HG03060 (cell line): ENCODE results near the gene PLA2G6.
"Not testable (repeated sequence)": the region's sequence is repeated elsewhere in the genome, so short reads cannot be mapped to it uniquely, and the experiment has no call there.

Experiments used
- ATAC-seq: cut with Tn5 transposase; IDR thresholded peaks from one replicate; pipeline ENCODE4 v1.9.1; 2021; ENCODE audit warnings: low read depth, moderate number of reproducible peaks; ENCODE audit not compliant: unreplicated experiment

The PLA2G6 gene

GRCh38 chr22:38088629-38089473 is 92.8 kb downstream of the PLA2G6 start:
- no peak for ATAC-seq

DNA sequence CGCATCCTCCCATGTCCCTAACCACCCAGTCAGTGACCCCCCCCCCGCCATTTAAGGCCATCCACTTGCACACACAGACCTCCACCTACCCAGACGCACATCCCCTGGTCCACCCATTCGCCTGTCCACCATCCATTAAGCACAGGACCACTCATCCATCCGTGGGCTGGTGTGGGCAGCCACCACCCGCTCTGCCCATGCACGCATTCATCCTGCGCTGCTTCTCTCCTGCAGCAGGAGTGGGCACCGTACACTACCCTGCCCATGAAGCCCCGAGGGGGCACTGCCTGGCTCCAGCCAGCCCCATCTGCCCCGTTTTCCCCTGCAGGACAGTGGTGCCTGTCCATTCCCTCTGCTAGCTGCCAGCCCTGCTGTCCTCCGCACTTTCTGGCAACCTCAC is 93.8 kb downstream of the PLA2G6 start:
- no peak for ATAC-seq

DNA sequence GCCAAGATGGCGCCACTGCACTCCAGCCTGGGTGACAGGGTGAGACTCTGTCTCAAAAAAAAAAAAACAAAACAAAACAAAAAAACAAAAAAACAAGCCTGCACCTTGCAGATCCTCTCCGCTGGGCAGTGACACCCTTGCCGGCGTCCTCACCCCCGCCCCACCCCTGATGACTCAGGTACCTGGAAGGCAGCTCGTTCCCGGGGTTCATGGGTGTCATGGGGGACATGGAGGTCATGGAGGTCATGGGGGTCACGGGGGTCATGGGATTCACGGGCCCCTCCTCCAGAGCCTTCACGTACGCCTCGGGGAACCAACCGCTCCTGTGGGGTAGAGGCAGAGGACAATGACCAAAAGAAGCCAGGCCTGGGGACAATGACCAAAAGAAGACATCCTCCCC is 94.7 kb downstream of the PLA2G6 start:
- ATAC-seq: no peak

GRCh38 chr22:38086001-38086845 is 95.4 kb downstream of the PLA2G6 start:
- no peak for ATAC-seq

- no peak for ATAC-seq
Observed at GRCh38 chr22:38085501-38085900, 96.1 kb downstream of the PLA2G6 start.

- no peak for ATAC-seq
Observed at GRCh38 chr22:38085056-38085455, 96.6 kb downstream of the PLA2G6 start.

DNA sequence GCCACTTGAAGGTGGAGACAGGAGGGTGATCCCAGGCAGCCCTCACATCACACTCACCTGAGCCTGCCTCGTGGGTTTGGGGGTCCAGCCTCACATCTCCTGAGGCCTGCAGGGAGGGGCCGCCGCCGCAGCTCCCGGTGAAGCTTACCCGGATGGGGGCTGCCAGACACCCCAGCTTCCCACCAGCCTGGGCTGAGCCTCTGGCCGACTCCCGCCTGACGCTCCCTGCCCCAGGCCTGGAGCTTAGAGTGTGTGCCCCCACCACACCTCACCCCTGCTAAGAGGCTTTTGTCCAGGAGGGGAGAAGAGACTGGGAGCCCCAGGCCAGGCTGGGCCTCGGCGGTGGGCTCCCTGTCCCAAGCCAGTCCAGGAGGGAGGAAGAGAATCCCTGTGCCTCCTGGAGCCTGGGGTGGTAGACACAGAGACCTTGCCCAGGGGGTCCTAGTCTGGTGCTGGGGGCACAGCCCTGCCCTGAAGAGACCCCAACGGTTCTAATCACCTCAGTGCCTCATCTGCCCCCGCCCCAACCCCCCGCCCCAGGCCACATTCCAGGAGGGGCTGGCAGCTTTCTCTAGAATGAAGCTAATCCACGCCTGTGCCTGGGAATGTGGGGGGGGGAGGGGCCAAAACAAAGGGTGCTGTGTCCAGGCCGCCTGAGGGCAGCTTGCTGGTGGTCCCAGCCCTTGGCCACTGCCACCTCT is 97.5 kb downstream of the PLA2G6 start, which contains the start of gene SLC16A8:
SLC16A8 (minus strand) TSS at position 254 of the 701 bp plus-strand sequence. CDS start 1,311 bp downstream, outside the sequence.
- ATAC-seq: no peak

- no peak for ATAC-seq
Observed at GRCh38 chr22:38082986-38083710, 98.5 kb downstream of the PLA2G6 start.

DNA sequence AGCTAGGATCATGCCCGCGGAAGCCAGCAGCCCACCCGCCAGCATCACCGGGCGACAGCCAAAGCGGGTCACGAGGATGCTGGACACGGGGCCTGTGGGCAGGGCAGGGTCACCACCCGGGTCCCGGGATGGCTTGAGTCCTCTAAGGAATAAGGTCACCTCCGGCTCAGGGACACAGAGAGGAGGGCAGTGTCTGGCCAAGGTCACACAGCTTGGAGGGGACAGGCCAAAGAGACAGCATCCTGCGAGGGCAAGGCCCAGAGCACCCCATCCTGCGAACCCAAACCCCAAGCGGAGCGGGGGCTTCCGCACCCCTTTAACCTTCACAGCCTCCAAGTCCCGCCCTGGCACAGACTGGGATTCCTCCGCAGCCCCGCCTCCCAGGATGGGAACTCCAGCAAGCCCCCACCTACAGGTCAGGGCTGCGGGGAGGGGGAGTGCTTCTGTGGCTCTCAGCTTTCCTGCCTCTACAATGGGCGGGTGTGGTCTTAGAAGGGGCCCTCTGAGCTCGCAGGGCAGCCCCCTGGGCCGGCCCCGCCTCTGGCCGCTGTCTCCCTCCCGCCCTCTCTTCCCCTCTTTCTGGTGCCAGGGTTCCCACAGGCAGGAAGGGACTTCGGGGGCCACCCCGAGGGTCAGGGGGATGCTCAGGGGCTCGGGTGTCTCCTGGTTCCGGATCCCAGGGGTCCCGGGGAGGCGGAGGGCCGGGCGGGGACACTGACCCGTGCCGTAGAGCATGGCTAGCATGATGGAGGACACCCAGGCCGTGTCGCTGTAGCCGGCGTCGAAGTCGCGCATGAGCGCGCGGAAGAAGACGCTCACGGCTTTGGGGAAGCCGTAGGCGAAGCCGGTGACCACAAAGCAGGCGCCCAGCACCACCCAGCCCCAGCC is 99.4 kb downstream of the PLA2G6 start:
- ATAC-seq: no peak

- no peak for ATAC-seq
Observed at GRCh38 chr22:38081636-38081940, 100.0 kb downstream of the PLA2G6 start.

DNA sequence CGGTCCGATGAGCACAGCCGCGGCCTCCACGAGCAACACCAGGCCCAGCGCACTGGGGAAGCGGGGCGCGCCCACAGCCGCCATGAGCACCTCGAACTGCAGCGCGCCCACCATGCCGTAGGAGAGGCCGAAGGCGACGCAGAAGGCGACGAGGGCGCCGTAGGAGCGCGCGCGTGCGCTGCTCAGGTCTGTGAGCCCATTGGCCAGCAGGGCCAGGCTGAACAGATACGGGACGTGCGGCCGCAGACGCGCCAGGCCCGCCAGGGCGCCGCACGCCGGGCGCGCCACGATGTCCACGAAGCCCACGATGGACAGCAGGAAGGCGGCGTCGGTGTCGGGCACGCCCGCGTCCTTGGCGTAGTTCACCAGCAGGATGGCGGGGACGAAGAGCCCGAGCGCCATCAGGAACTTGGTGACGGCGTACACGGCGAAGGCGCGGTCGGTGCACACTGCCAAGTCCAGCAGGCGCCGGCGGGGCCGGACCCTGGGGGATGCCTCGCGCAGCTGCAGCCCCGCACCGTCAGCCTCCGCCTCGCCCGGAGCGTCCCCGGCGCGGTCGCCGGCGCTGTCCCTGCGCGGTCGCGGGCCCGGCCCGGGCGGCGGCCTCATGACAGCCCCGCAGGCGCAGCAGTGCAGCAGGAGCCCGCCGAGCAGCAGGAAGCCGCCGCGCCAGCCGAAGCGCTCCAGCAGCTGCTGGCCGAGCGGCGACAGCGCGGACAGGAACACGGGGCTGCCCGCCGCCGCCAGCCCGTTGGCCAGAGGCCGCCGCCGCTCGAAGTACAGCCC is 100.6 kb downstream of the PLA2G6 start:
- no peak for ATAC-seq

DNA sequence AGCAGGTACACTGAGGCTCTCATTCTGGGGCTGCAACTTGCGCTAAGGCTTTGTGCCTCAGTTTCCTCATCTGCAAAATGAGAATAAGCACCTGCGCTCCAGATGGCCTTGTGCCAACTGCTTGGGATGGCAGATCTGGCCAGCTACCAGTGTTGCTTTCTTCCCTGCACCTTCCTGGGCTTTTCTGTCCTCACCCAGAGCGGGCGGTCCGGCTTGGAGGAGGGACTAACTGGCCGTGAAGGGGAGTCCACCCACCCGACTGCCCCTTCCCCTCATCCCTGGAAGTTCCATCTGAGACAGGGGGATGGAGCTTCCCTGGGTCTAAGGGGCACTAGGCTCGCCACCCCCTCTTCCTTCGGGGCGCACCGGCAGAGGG is 101.2 kb downstream of the PLA2G6 start:
- no peak for ATAC-seq

DNA sequence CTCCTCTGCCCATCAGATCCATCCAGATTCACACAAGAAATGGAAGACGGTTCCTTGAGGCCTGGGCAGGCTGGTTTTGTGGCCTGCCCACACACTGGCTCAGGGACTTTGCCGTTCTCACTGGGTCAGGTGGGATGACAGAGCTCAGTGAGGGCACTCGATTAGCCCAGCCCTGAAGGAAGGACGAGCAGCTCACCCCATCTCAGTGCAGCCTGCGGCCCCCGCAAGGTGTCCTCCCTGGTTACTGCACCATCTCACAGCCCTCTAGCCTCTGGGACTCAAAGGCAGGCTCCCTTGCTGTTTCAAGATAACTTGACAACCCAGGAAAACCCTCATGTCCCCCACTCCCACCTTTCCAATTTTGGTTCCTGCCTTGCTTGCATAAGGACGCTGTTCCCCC is 101.8 kb downstream of the PLA2G6 start:
- ATAC-seq: no peak

- not testable (repeated sequence) for ATAC-seq
Observed at GRCh38 chr22:38079208-38079607, 102.4 kb downstream of the PLA2G6 start.

DNA sequence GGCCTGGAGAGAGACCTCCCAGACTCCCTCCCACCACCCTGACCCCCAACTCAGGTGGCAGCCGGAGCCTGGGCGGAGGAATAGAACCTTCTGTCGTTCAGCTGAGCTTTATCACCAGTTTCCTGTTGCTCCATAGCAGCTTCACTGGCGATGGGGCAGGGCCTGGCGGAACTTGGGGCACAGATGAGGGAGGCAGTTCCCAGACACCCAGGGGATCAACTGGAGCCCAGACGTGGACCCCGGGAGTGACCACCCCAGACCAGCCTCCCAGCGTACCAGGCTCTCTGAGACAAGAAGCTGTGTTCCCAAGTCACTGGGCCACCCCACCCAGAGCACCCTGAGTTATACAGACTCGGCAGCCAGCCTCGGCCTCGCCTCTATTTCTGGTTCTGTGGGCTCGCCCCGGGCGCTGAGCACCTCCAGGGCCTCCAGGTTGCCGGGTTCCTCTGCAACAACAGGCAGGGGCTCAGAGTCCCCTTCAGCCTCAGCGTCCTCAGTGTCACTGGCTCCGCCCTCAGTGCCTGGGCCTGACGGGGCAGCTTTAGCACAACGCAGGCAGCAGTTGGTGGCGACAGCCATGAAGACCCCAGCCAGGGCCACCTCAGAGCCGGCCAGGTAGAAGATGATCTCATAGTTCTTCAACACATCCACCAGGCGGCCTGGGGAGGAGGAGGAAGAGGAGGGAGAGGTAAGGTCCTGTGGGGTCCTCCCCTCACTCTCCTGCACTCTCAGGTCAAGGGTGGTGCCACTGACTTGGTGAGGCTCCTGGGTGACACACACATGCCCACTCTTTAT is 103.4 kb downstream of the PLA2G6 start:
- ATAC-seq: no peak

DNA sequence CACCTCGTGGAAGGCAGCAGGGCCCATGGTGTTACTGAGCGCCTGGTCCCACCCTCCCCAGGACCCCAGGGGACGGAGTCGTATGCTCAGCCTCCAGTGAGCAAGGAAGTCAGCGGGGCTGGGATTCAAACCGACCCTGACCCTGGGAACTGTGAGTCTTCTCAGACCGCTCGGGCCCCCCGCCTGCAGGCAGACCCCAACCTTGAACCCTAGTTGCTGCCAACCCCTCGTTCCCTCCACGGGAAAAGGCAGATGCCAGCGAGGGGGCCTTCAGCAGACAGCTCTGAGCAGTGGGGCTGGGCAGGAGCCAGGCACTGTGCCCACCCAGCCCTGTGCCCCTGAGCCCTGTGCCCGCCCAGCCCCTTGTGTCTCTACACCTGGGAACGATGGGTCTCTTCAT is 104.0 kb downstream of the PLA2G6 start:
- no peak for ATAC-seq

DNA sequence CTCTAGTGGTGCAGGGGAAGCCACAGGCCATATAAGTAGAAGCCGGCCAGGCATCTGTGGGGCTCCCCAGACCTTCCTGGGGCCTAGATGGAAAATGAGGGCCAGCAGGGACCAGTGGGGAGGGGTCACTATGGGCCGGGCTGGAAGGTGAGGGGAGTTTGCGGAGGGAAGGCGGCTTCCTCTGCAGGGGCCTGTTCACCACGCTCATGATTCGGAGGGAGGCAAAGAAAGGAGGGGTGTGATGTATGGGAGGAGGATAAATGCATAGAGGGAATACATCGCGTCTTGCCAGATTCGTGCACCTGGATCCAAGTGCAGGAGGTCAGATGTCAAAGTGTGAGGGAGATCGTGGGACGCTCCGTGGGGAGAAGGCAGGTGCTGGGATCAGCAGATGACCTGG is 104.5 kb downstream of the PLA2G6 start:
- no peak for ATAC-seq

GRCh38 chr22:38075961-38076360 is 105.7 kb downstream of the PLA2G6 start:
- ATAC-seq: no peak
